Hippocampal formation (tissue), 2 donors: ENCODE measurements around the gene CCSER1.
"Not testable (repeated sequence)": the region's sequence is repeated elsewhere in the genome, so short reads cannot be mapped to it uniquely, and the experiment has no call there.

Experiments used
- DNase-seq, 2 donors: peaks; one replicate each; lab custom pipeline; 2025; lab: John Stamatoyannopoulos, UW

Gene CCSER1

GRCh38 chr4:91167864-91168653 is 1040.9 kb downstream of the CCSER1 start:
- DNase-seq = not testable (repeated sequence)

GRCh38 chr4:91170768-91171167 is 1043.6 kb downstream of the CCSER1 start:
- DNase-seq = no peak

GRCh38 chr4:91171217-91171616 is 1044.0 kb downstream of the CCSER1 start:
- DNase-seq = no peak

- not testable (repeated sequence) for DNase-seq
Measured at GRCh38 chr4:91185061-91185460, 1057.9 kb downstream of the CCSER1 start.

GRCh38 chr4:91198951-91199350 is 1071.8 kb downstream of the CCSER1 start:
- no peak for DNase-seq

GRCh38 chr4:91207535-91207934 is 1080.3 kb downstream of the CCSER1 start:
- no peak for DNase-seq

GRCh38 chr4:91212211-91212610 is 1085.0 kb downstream of the CCSER1 start:
- no peak for DNase-seq

GRCh38 chr4:91217831-91218403 is 1090.7 kb downstream of the CCSER1 start:
- not testable (repeated sequence) for DNase-seq

- peak in 1 of 2 donors; percentile 22 for DNase-seq
Measured at GRCh38 chr4:91220315-91220714, 1093.1 kb downstream of the CCSER1 start.

GRCh38 chr4:91222014-91222413 is 1094.8 kb downstream of the CCSER1 start:
- DNase-seq = no peak

GRCh38 chr4:91226867-91227266 is 1099.7 kb downstream of the CCSER1 start:
- DNase-seq = no peak

GRCh38 chr4:91228659-91229058 is 1101.5 kb downstream of the CCSER1 start:
- DNase-seq = no peak

GRCh38 chr4:91233164-91233563 is 1106.0 kb downstream of the CCSER1 start:
- no peak for DNase-seq

- peak in 1 of 2 donors; percentile 27 for DNase-seq
Measured at GRCh38 chr4:91243132-91243531, 1115.9 kb downstream of the CCSER1 start.

GRCh38 chr4:91256043-91256442 is 1128.8 kb downstream of the CCSER1 start:
- no peak for DNase-seq

GRCh38 chr4:91256751-91257150 is 1129.6 kb downstream of the CCSER1 start:
- DNase-seq = no peak

- DNase-seq = no peak
Measured at GRCh38 chr4:91257721-91258120, 1130.5 kb downstream of the CCSER1 start.

- no peak for DNase-seq
Measured at GRCh38 chr4:91258326-91258725, 1131.1 kb downstream of the CCSER1 start.

- no peak for DNase-seq
Measured at GRCh38 chr4:91267543-91267942, 1140.3 kb downstream of the CCSER1 start.

GRCh38 chr4:91268481-91268880 is 1141.3 kb downstream of the CCSER1 start:
- DNase-seq = not testable (repeated sequence)

- DNase-seq = no peak
Measured at GRCh38 chr4:91268913-91269312, 1141.7 kb downstream of the CCSER1 start.

- DNase-seq = no peak
Measured at GRCh38 chr4:91279899-91280298, 1152.7 kb downstream of the CCSER1 start.

- DNase-seq = no peak
Measured at GRCh38 chr4:91280551-91281290, 1153.5 kb downstream of the CCSER1 start.
